Measurements from ENCODE around the gene SEMA7A.
"Not testable (repeated sequence)": the region's sequence is repeated elsewhere in the genome, so short reads cannot be mapped to it uniquely, and the experiment has no call there.

SEMA7A gene

GRCh38 chr15:74398183-74398582 lies 35.6 kb downstream of the SEMA7A start:
- no peak for DNase-seq

GRCh38 chr15:74397239-74398068 lies 36.3 kb downstream of the SEMA7A start:
- DNase-seq: no peak

- no peak for DNase-seq
Observed at GRCh38 chr15:74396445-74397238, 37.1 kb downstream of the SEMA7A start.

- DNase-seq: no peak
Observed at GRCh38 chr15:74396146-74396438, 37.7 kb downstream of the SEMA7A start.

- DNase-seq: no peak
Observed at GRCh38 chr15:74395319-74396145, 38.2 kb downstream of the SEMA7A start.

- DNase-seq: no peak
Observed at GRCh38 chr15:74394090-74394846, 39.5 kb downstream of the SEMA7A start.

GRCh38 chr15:74393423-74393822 lies 40.3 kb downstream of the SEMA7A start:
- no peak for DNase-seq

GRCh38 chr15:74392902-74393301 lies 40.9 kb downstream of the SEMA7A start:
- DNase-seq: no peak

GRCh38 chr15:74392451-74392830 lies 41.3 kb downstream of the SEMA7A start:
- no peak for DNase-seq

GRCh38 chr15:74391582-74392450 lies 41.9 kb downstream of the SEMA7A start:
- DNase-seq: no peak

GRCh38 chr15:74390647-74391288 lies 43.0 kb downstream of the SEMA7A start:
- no peak for DNase-seq

- DNase-seq: not testable (repeated sequence)
Observed at GRCh38 chr15:74390049-74390646, 43.6 kb downstream of the SEMA7A start.

GRCh38 chr15:74389241-74390048 lies 44.3 kb downstream of the SEMA7A start:
- no peak for DNase-seq

GRCh38 chr15:74388363-74388951 lies 45.3 kb downstream of the SEMA7A start:
- no peak for DNase-seq

- DNase-seq: no peak
Observed at GRCh38 chr15:74387621-74388362, 46.0 kb downstream of the SEMA7A start.

- no peak for DNase-seq
Observed at GRCh38 chr15:74387141-74387541, 46.6 kb downstream of the SEMA7A start.

- no peak for DNase-seq
Observed at GRCh38 chr15:74386496-74387140, 47.1 kb downstream of the SEMA7A start.

GRCh38 chr15:74385733-74386132 lies 48.0 kb downstream of the SEMA7A start:
- no peak for DNase-seq

Data from NCI-H1930 (cell line).